BLaER1 (cell line): ENCODE results near the gene RETREG1.

Experiments used
- H3K27ac ChIP-seq: shearing (Covaris generic); formaldehyde crosslinking; 2 replicates; pipeline ENCODE4 v1.8.1; 2022
- H3K27me3 ChIP-seq: shearing (Covaris generic); formaldehyde crosslinking; 2 replicates; pipeline ENCODE4 v1.8.1; 2022
- H3K36me3 ChIP-seq: shearing (Covaris generic); formaldehyde crosslinking; 2 replicates; pipeline ENCODE4 v1.8.1; 2022
- H3K4me1 ChIP-seq: shearing (Covaris generic); formaldehyde crosslinking; 2 replicates; pipeline ENCODE4 v1.8.1; 2022
- H3K4me2 ChIP-seq: shearing (Covaris generic); formaldehyde crosslinking; 2 replicates; pipeline ENCODE4 v1.8.1; 2022
- H3K4me3 ChIP-seq: shearing (Covaris generic); formaldehyde crosslinking; 2 replicates; pipeline ENCODE4 v1.8.1; 2022
- H3K9ac ChIP-seq: shearing (Covaris generic); formaldehyde crosslinking; 2 replicates; pipeline ENCODE4 v1.8.1; 2022
- H3K9me3 ChIP-seq: shearing (Covaris generic); formaldehyde crosslinking; 2 replicates; pipeline ENCODE4 v1.8.1; 2022
- H4K20me1 ChIP-seq: shearing (Covaris generic); formaldehyde crosslinking; 2 replicates; pipeline ENCODE4 v1.8.1; 2022
- Cebpa-rat ChIP-seq: shearing (Covaris generic); IDR thresholded peaks from 2 replicates; pipeline ENCODE4 v1.8.1; 2022

RETREG1 gene

GRCh38 chr5:16563686-16564085, 53.1 kb downstream of the RETREG1 start:
- H3K36me3 ChIP-seq = peaks cover 57% of the 10 kb centered on the region
- no peaks in the 10 kb centered on the region for H3K27me3 ChIP-seq
- no peak overlapping the region for H3K4me3 ChIP-seq
- H3K27ac ChIP-seq = no peak overlapping the region
- no peak for TF ChIP-seq Cebpa-rat
- peaks cover under 1% of the 10 kb centered on the region; the same call in 1 of the 2 replicates for H3K4me1 ChIP-seq
- no peak overlapping the region for H3K9ac ChIP-seq
- no peaks in the 10 kb centered on the region for H4K20me1 ChIP-seq
- H3K9me3 ChIP-seq = no peaks in the 10 kb centered on the region
- H3K4me2 ChIP-seq = no peak overlapping the region

GRCh38 chr5:16561660-16562059, 55.1 kb downstream of the RETREG1 start:
- no peak overlapping the region for H3K4me2 ChIP-seq
- peaks cover 4% of the 10 kb centered on the region; the same call in 1 of the 2 replicates for H3K9me3 ChIP-seq
- no peak overlapping the region for H3K9ac ChIP-seq
- no peak overlapping the region for H3K27ac ChIP-seq
- no peaks in the 10 kb centered on the region for H3K27me3 ChIP-seq
- no peaks in the 10 kb centered on the region for H4K20me1 ChIP-seq
- H3K36me3 ChIP-seq = peaks cover 38% of the 10 kb centered on the region
- H3K4me1 ChIP-seq = peaks cover 20% of the 10 kb centered on the region
- H3K4me3 ChIP-seq = no peak overlapping the region
- no peak for TF ChIP-seq Cebpa-rat

GRCh38 chr5:16559702-16560101, 57.1 kb downstream of the RETREG1 start:
- no peak overlapping the region for H3K4me2 ChIP-seq
- no peaks in the 10 kb centered on the region for H4K20me1 ChIP-seq
- H3K4me1 ChIP-seq = peaks cover 38% of the 10 kb centered on the region
- H3K4me3 ChIP-seq = no peak overlapping the region
- peaks cover 27% of the 10 kb centered on the region for H3K36me3 ChIP-seq
- no peaks in the 10 kb centered on the region for H3K27me3 ChIP-seq
- H3K9me3 ChIP-seq = peaks cover 6% of the 10 kb centered on the region; the same call in 1 of the 2 replicates
- no peak overlapping the region for H3K27ac ChIP-seq
- no peak overlapping the region for H3K9ac ChIP-seq
- TF ChIP-seq Cebpa-rat = no peak

GRCh38 chr5:16558984-16559629, 57.7 kb downstream of the RETREG1 start:
- Histone ChIP-seq H3K4me3 (no peak overlapping the region), H3K9me3 (peaks cover 6% of the 10 kb centered on the region; the same call in 1 of the 2 replicates), H3K9ac (no peak overlapping the region), H3K4me2 (no peak overlapping the region), H3K36me3 (peaks cover 24% of the 10 kb centered on the region), H3K4me1 (peaks cover 44% of the 10 kb centered on the region), H4K20me1 (no peaks in the 10 kb centered on the region), H3K27ac (peak overlapping the region; percentile 16; the same call in 1 of the 2 replicates), H3K27me3 (no peaks in the 10 kb centered on the region)
- no peak for TF ChIP-seq Cebpa-rat

GRCh38 chr5:16557477-16557876, 59.3 kb downstream of the RETREG1 start:
- TF ChIP-seq Cebpa-rat = peak; percentile 35; the same call in 1 of the 2 replicates
- Histone ChIP-seq H3K9ac (no peak overlapping the region), H3K36me3 (peaks cover 29% of the 10 kb centered on the region), H3K4me1 (peaks cover 58% of the 10 kb centered on the region), H3K4me3 (no peak overlapping the region), H3K4me2 (0 out of 2 replicates have a peak overlapping the region, but pooled peaks have one; percentile 1), H4K20me1 (no peaks in the 10 kb centered on the region), H3K27me3 (no peaks in the 10 kb centered on the region), H3K27ac (peak overlapping the region; percentile 63; the same call in 1 of the 2 replicates), H3K9me3 (peaks cover 6% of the 10 kb centered on the region; the same call in 1 of the 2 replicates)

GRCh38 chr5:16554110-16554509, 62.7 kb downstream of the RETREG1 start:
- H3K4me3 ChIP-seq = no peak overlapping the region
- TF ChIP-seq Cebpa-rat = no peak
- peaks cover 15% of the 10 kb centered on the region for H3K9me3 ChIP-seq
- no peaks in the 10 kb centered on the region for H3K27me3 ChIP-seq
- H3K4me2 ChIP-seq = no peak overlapping the region
- peaks cover 65% of the 10 kb centered on the region for H3K4me1 ChIP-seq
- 0 out of 2 replicates have a peak, but pooled peaks cover 19% of the 10 kb centered on the region for H3K36me3 ChIP-seq
- peak overlapping the region; percentile 76 for H3K27ac ChIP-seq
- H3K9ac ChIP-seq = no peak overlapping the region
- H4K20me1 ChIP-seq = no peaks in the 10 kb centered on the region

GRCh38 chr5:16552666-16553343, 64.0 kb downstream of the RETREG1 start:
- Histone ChIP-seq H3K27me3 (no peaks in the 10 kb centered on the region), H4K20me1 (no peaks in the 10 kb centered on the region), H3K4me2 (peak overlapping the region; percentile 28; the same call in 1 of the 2 replicates), H3K36me3 (0 out of 2 replicates have a peak, but pooled peaks cover 19% of the 10 kb centered on the region), H3K27ac (0 out of 2 replicates have a peak overlapping the region, but pooled peaks have one; percentile 42), H3K4me1 (peaks cover 56% of the 10 kb centered on the region), H3K4me3 (no peak overlapping the region), H3K9me3 (peaks cover 15% of the 10 kb centered on the region), H3K9ac (no peak overlapping the region)
- no peak for TF ChIP-seq Cebpa-rat

GRCh38 chr5:16551628-16552027, 65.2 kb downstream of the RETREG1 start:
- H3K9ac ChIP-seq = no peak overlapping the region
- no peaks in the 10 kb centered on the region; the same call in 1 of the 2 replicates for H4K20me1 ChIP-seq
- H3K4me2 ChIP-seq = no peak overlapping the region
- H3K36me3 ChIP-seq = 0 out of 2 replicates have a peak, but pooled peaks cover 19% of the 10 kb centered on the region
- H3K4me1 ChIP-seq = peaks cover 47% of the 10 kb centered on the region
- no peak overlapping the region for H3K4me3 ChIP-seq
- H3K9me3 ChIP-seq = peaks cover 10% of the 10 kb centered on the region
- H3K27me3 ChIP-seq = no peaks in the 10 kb centered on the region
- no peak for TF ChIP-seq Cebpa-rat
- no peak overlapping the region for H3K27ac ChIP-seq

GRCh38 chr5:16550316-16550952, 66.4 kb downstream of the RETREG1 start:
- H3K4me1 ChIP-seq = peaks cover 37% of the 10 kb centered on the region
- H4K20me1 ChIP-seq = peaks cover 12% of the 10 kb centered on the region; the same call in 1 of the 2 replicates
- no peaks in the 10 kb centered on the region for H3K27me3 ChIP-seq
- peaks cover 23% of the 10 kb centered on the region for H3K36me3 ChIP-seq
- peaks cover 9% of the 10 kb centered on the region; the same call in 1 of the 2 replicates for H3K9me3 ChIP-seq
- no peak overlapping the region for H3K4me2 ChIP-seq
- no peak overlapping the region for H3K27ac ChIP-seq
- no peak for TF ChIP-seq Cebpa-rat
- no peak overlapping the region for H3K4me3 ChIP-seq
- H3K9ac ChIP-seq = no peak overlapping the region
